GM12891 (cell line): Measurements from ENCODE around the gene HTR4.

Source experiments
- POLR2A ChIP-seq: IDR thresholded peaks from 2 replicates; pipeline ENCODE4 v1.6.1; 2011; ENCODE audit warnings: low read depth, low read length, control low read depth
- POLR2AphosphoS5 ChIP-seq: IDR thresholded peaks from 2 replicates; pipeline ENCODE4 v1.6.1; 2011; ENCODE audit warnings: low read depth, low read length, control low read depth
- SPI1 ChIP-seq: IDR thresholded peaks from 2 replicates; pipeline ENCODE4 v1.6.1; 2011; ENCODE audit warnings: low read depth, low read length, control low read depth
- TAF1 ChIP-seq: IDR thresholded peaks from 2 replicates; pipeline ENCODE4 v1.6.1; 2011; ENCODE audit warnings: low read depth, low read length, control low read depth

- no peak for TF ChIP-seq POLR2AphosphoS5
- TF ChIP-seq TAF1, result no peak
- no peak for TF ChIP-seq POLR2A
- TF ChIP-seq SPI1, result no peak
Observed at GRCh38 chr5:148532969-148533670, 121.2 kb downstream of the HTR4 start.
